Coronary artery (tissue), 2 donors: ENCODE measurements around the gene DSC3.

ENCODE experiments used
- DNase-seq: peaks from one replicate; pipeline ENCODE4 v3.0.0-alpha.2; 2017; ENCODE audit warnings: low spot score
- H3K27ac ChIP-seq, 2 donors: fragments of 200-600 bp; sonication (generic); one replicate each; pipeline ENCODE4 v1.5.1; 2016 to 2019
- H3K4me3 ChIP-seq: fragments of 200-600 bp; sonication (generic); 2 replicates; pipeline ENCODE4 v1.5.1; 2016; ENCODE audit warnings: mild to moderate bottlenecking, moderate library complexity
- CTCF ChIP-seq: fragments of 200-600 bp; sonication (generic); IDR thresholded peaks from one replicate; pipeline ENCODE4 v1.5.1; 2019; ENCODE audit warnings: antibody characterized with exemption

DSC3 gene

GRCh38 chr18:31056296-31056695 is 13.8 kb upstream of the DSC3 start:
- Histone ChIP-seq H3K27ac (no peak overlapping the region), H3K4me3 (no peak overlapping the region)
- no peak for DNase-seq
- TF ChIP-seq CTCF: no peak

GRCh38 chr18:31050635-31051034 is 8.1 kb upstream of the DSC3 start:
- no peak for TF ChIP-seq CTCF
- DNase-seq: no peak
- Histone ChIP-seq H3K4me3 (no peak overlapping the region), H3K27ac (no peak overlapping the region)

GRCh38 chr18:31049189-31049588 is 6.6 kb upstream of the DSC3 start:
- H3K27ac ChIP-seq: no peak overlapping the region
- DNase-seq: no peak
- no peak for TF ChIP-seq CTCF
- no peak overlapping the region for H3K4me3 ChIP-seq

- Histone ChIP-seq H3K4me3 (no peak overlapping the region), H3K27ac (no peak overlapping the region)
- TF ChIP-seq CTCF: no peak
- DNase-seq: no peak
Observed at GRCh38 chr18:31048216-31048615, 5.7 kb upstream of the DSC3 start.

GRCh38 chr18:31046916-31047315 is 4.4 kb upstream of the DSC3 start:
- Histone ChIP-seq H3K27ac (no peak overlapping the region), H3K4me3 (no peak overlapping the region)
- no peak for DNase-seq
- TF ChIP-seq CTCF: no peak

GRCh38 chr18:31045599-31045998 is 3.1 kb upstream of the DSC3 start:
- Histone ChIP-seq H3K27ac (no peak overlapping the region), H3K4me3 (no peak overlapping the region)
- no peak for DNase-seq
- no peak for TF ChIP-seq CTCF

GRCh38 chr18:31044926-31045325 is 2.4 kb upstream of the DSC3 start:
- Histone ChIP-seq H3K4me3 (no peak overlapping the region), H3K27ac (no peak overlapping the region)
- no peak for DNase-seq
- no peak for TF ChIP-seq CTCF
